GM12878 (cell line): ENCODE measurements around the gene TC2N.

Experiments
- BACH1 ChIP-seq: fragments of 450-650 bp; IDR thresholded peaks from 2 replicates; pipeline ENCODE4 v1.6.1; 2017; ENCODE audit warnings: mild to moderate bottlenecking, borderline replicate concordance
- CREB1 ChIP-seq: IDR thresholded peaks from 2 replicates; pipeline ENCODE4 v1.6.1; 2012; ENCODE audit warnings: low read depth, mild to moderate bottlenecking, inconsistent platforms
- EZH2 ChIP-seq: IDR thresholded peaks from 2 replicates; pipeline ENCODE4 v1.6.1; 2012; ENCODE audit warnings: low read depth, mild to moderate bottlenecking, control low read depth, inconsistent platforms, low read length, borderline replicate concordance; ENCODE audit not compliant: control insufficient read depth
- HCFC1 ChIP-seq: fragments of 150-350 bp; IDR thresholded peaks from 2 replicates; pipeline ENCODE4 v1.6.1; 2014; ENCODE audit warnings: low read length
- NFIC ChIP-seq: IDR thresholded peaks from 2 replicates; pipeline ENCODE4 v1.6.1; 2012; ENCODE audit warnings: low read depth, mild to moderate bottlenecking, inconsistent platforms, low read length, moderate library complexity
- POLR2A ChIP-seq: IDR thresholded peaks from 2 replicates; pipeline ENCODE4 v1.6.1; 2011; ENCODE audit warnings: low read depth, mild to moderate bottlenecking, low read length
- SMARCA5 ChIP-seq: fragments of 450-650 bp; IDR thresholded peaks from 2 replicates; pipeline ENCODE4 v1.6.1; 2017; ENCODE audit warnings: mild to moderate bottlenecking
- TAF1 ChIP-seq: IDR thresholded peaks from 2 replicates; pipeline ENCODE4 v1.6.1; 2011; ENCODE audit warnings: mild to moderate bottlenecking, low read depth, low read length, borderline replicate concordance
- ZNF217 ChIP-seq: fragments of 450-650 bp; IDR thresholded peaks from 2 replicates; pipeline ENCODE4 v1.6.1; 2017; ENCODE audit warnings: antibody characterized with exemption, mild to moderate bottlenecking
- TF ChIP-seq, protein P1 (sequence below), 3 experiments: IDR thresholded peaks in 2 of 3; conservative IDR thresholded peaks in 1 of 3; 2 replicates each; pipeline ENCODE4 v1.5.1; 2011; ENCODE audit warnings: low read depth in 3 of 3, low read length in 3 of 3, mild to moderate bottlenecking in 3 of 3, control low read depth in 2 of 3, moderate library complexity in 2 of 3, inconsistent platforms in 1 of 3, mixed read lengths in 1 of 3; ENCODE audit not compliant: control insufficient read depth in 2 of 3, insufficient read depth in 1 of 3; ENCODE audit errors: extremely low read depth in 1 of 3
- TF ChIP-seq, protein P2 (sequence below): fragments of 450-650 bp; IDR thresholded peaks from 2 replicates; pipeline ENCODE4 v1.6.1; 2016; ENCODE audit warnings: mild to moderate bottlenecking

DNA sequence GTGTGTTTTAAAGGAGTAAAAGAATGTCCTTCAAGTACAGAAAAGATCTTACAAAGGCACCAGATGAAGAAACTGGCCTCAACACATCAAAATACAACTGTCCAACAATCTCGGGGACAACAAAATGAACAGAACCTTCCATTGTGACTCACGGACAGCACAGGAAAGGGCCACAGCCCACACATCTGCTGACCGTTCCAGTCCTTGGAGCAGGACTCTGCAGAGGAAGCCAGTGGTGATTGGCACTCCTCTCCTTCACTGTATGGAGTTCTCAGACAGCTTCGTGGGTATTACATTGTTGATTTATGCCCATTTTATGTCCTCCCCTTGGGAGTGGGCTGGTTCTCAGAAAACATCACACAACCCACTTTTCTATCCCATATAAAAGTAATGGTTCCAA, 32.5 kb upstream of the TC2N start:
- TF ChIP-seq NFIC (no peak), CREB1 (no peak), POLR2A (no peak), TAF1 (no peak), BACH1 (no peak), SMARCA5 (no peak), EZH2 (no peak), ZNF217 (no peak), HCFC1 (no peak)
- TF ChIP-seq, protein P1, sequence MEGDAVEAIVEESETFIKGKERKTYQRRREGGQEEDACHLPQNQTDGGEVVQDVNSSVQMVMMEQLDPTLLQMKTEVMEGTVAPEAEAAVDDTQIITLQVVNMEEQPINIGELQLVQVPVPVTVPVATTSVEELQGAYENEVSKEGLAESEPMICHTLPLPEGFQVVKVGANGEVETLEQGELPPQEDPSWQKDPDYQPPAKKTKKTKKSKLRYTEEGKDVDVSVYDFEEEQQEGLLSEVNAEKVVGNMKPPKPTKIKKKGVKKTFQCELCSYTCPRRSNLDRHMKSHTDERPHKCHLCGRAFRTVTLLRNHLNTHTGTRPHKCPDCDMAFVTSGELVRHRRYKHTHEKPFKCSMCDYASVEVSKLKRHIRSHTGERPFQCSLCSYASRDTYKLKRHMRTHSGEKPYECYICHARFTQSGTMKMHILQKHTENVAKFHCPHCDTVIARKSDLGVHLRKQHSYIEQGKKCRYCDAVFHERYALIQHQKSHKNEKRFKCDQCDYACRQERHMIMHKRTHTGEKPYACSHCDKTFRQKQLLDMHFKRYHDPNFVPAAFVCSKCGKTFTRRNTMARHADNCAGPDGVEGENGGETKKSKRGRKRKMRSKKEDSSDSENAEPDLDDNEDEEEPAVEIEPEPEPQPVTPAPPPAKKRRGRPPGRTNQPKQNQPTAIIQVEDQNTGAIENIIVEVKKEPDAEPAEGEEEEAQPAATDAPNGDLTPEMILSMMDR (IDR thresholded peaks at IDR 0.05 in 2 of 3, conservative IDR thresholded peaks at IDR 0.05 in 1 of 3; ENCODE audit: control insufficient read depth in 2 of 3, extremely low read depth in 1 of 3, insufficient read depth in 1 of 3, low read depth in 3 of 3, low read length in 3 of 3) = no peak
- TF ChIP-seq, protein P2, sequence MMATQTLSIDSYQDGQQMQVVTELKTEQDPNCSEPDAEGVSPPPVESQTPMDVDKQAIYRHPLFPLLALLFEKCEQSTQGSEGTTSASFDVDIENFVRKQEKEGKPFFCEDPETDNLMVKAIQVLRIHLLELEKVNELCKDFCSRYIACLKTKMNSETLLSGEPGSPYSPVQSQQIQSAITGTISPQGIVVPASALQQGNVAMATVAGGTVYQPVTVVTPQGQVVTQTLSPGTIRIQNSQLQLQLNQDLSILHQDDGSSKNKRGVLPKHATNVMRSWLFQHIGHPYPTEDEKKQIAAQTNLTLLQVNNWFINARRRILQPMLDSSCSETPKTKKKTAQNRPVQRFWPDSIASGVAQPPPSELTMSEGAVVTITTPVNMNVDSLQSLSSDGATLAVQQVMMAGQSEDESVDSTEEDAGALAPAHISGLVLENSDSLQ = no peak
